Esophagus squamous epithelium (tissue), 4 donors: ENCODE data around the gene LRRC25.

ENCODE experiments used
- POLR2A ChIP-seq, 4 donors: fragments of 450-650 bp; IDR thresholded peaks; one replicate each; pipeline ENCODE4 v1.6.1; 2017; ENCODE audit warnings: antibody characterized with exemption in 4 of 4, mild to moderate bottlenecking in 4 of 4, moderate library complexity in 3 of 4
- TF ChIP-seq, protein P1 (sequence below), 6 experiments: fragments of 450-650 bp in 4 of 6; fragments of 200-600 bp in 2 of 6; sonication (generic) in 2 of 6; IDR thresholded peaks; one replicate each; pipeline ENCODE4 v1.5.1; 2016 to 2019; ENCODE audit warnings: antibody characterized with exemption in 6 of 6, mild to moderate bottlenecking in 4 of 6, moderate library complexity in 4 of 6

DNA sequence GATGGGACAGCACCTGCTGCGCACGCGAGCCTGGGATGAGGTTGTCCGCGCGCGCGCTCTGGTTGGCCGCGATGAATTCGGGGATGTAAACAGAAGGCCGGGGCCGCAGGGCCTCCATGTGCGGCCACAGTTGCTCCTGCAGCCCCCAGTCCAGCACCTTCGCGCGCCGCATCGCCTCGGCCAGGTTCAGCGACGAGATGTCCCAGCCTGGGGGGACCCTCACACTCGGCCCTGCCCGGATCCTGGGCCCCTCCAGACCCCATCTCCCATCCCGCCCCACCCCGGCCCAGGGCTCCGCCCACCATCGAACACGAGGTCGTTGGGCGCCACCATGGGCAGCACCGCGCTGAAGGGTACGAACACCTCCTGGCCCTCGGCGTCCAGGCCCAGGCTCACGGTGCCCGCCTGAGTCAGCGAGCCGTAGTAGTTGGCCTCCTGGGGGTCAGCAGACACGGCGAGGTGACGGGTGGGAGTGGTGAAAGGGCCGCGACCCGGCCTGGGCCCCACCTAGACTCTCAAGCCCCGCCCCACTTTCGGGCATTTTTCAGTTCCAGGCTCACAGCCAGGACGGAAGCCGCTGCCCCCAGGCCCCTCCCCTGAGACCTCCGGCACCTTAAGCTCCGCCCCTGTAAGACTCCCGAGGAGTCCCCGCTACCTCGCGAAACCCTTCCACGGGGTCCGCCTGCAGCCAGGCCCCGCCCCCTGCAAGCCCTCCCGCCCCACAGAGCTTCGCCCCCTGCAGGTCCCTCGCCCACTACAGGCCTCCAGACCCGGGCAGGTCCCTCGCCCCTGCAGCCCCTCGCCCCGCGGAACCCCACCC lies 39.5 kb upstream of the LRRC25 start:
- TF ChIP-seq, protein P1, sequence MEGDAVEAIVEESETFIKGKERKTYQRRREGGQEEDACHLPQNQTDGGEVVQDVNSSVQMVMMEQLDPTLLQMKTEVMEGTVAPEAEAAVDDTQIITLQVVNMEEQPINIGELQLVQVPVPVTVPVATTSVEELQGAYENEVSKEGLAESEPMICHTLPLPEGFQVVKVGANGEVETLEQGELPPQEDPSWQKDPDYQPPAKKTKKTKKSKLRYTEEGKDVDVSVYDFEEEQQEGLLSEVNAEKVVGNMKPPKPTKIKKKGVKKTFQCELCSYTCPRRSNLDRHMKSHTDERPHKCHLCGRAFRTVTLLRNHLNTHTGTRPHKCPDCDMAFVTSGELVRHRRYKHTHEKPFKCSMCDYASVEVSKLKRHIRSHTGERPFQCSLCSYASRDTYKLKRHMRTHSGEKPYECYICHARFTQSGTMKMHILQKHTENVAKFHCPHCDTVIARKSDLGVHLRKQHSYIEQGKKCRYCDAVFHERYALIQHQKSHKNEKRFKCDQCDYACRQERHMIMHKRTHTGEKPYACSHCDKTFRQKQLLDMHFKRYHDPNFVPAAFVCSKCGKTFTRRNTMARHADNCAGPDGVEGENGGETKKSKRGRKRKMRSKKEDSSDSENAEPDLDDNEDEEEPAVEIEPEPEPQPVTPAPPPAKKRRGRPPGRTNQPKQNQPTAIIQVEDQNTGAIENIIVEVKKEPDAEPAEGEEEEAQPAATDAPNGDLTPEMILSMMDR (IDR thresholded peaks at IDR 0.05): no peak
- no peak for TF ChIP-seq POLR2A (IDR thresholded peaks at IDR 0.05)
